Spleen (tissue), 7 donors: ENCODE measurements around the gene ULK2.

Experiments used
- CTCF ChIP-seq, 11 experiments: fragments of 200-600 bp in 7 of 11; fragments of 450-650 bp in 4 of 11; sonication (generic) in 4 of 11; IDR thresholded peaks in 8 of 11; conservative IDR thresholded peaks in 3 of 11; 1 replicate in 7 of 11; 2 replicates in 4 of 11; pipeline versions ENCODE4 v1.4.0 to v1.8.0; 2016 to 2021; ENCODE audit warnings: antibody characterized with exemption in 11 of 11, inconsistent platforms in 4 of 11, mild to moderate bottlenecking in 1 of 11
- POLR2A ChIP-seq, 3 donors: fragments of 450-650 bp; IDR thresholded peaks; one replicate each; pipeline ENCODE4 v1.5.1; 2017; ENCODE audit warnings: antibody characterized with exemption in 3 of 3, mild to moderate bottlenecking in 1 of 3
- POLR2AphosphoS5 ChIP-seq, 3 donors: sonication (generic); formaldehyde crosslinking; IDR thresholded peaks; one replicate each; pipeline ENCODE4 v1.5.1; 2017; ENCODE audit warnings: antibody characterized with exemption in 3 of 3
- donor health status: DM: no; HTN: no; CAD: no; lungs with moderate emphysema.
- donor health status: DM: no; HTN: no; CAD: no.
- donor health status: DM: no; HTN: no; CAD: no.

GRCh38 chr17:19736071-19736470 lies 131.7 kb downstream of the ULK2 start:
- TF ChIP-seq POLR2A (IDR thresholded peaks at IDR 0.05) (no peak), POLR2AphosphoS5 (IDR thresholded peaks at IDR 0.05) (peak; percentile 32 to 42 (median 34)), CTCF (IDR thresholded peaks at IDR 0.05 in 8 of 11, conservative IDR thresholded peaks at IDR 0.05 in 3 of 11) (no peak)
